Vagina (tissue), 2 donors: Measurements from ENCODE around the gene IL23A.

Experiments used
- CTCF ChIP-seq, 3 experiments: fragments of 450-650 bp in 2 of 3; fragments of 200-600 bp in 1 of 3; sonication (generic) in 1 of 3; IDR thresholded peaks; one replicate each; pipeline ENCODE4 v1.5.1; 2017 to 2019; ENCODE audit warnings: antibody characterized with exemption in 3 of 3, mild to moderate bottlenecking in 2 of 3, moderate library complexity in 2 of 3
- POLR2A ChIP-seq, 2 donors: fragments of 450-650 bp; IDR thresholded peaks; one replicate each; pipeline ENCODE4 v1.6.1; 2017; ENCODE audit warnings: antibody characterized with exemption in 2 of 2, mild to moderate bottlenecking in 2 of 2, moderate library complexity in 2 of 2
- POLR2AphosphoS5 ChIP-seq, 2 donors: sonication (generic); formaldehyde crosslinking; IDR thresholded peaks; one replicate each; pipeline ENCODE4 v1.9.0; 2017; ENCODE audit warnings: antibody characterized with exemption in 2 of 2, mild to moderate bottlenecking in 2 of 2, low read depth in 1 of 2; ENCODE audit not compliant: insufficient read depth in 1 of 2

- no peak for TF ChIP-seq CTCF (IDR thresholded peaks at IDR 0.05)
- TF ChIP-seq POLR2A (IDR thresholded peaks at IDR 0.05), result no peak
- no peak for TF ChIP-seq POLR2AphosphoS5 (IDR thresholded peaks at IDR 0.05; ENCODE audit: insufficient read depth in 1 of 2, low read depth in 1 of 2)
Measured at GRCh38 chr12:56351325-56351724, 12.6 kb downstream of the IL23A start.
